Fibroblast of the conjunctiva (primary cell): ENCODE measurements around the gene TNS4.

Experiments
- DNase-seq: peaks from one replicate; pipeline ENCODE4 v3.0.0-alpha.2; 2010; ENCODE audit warnings: low read depth

TNS4 gene

DNA sequence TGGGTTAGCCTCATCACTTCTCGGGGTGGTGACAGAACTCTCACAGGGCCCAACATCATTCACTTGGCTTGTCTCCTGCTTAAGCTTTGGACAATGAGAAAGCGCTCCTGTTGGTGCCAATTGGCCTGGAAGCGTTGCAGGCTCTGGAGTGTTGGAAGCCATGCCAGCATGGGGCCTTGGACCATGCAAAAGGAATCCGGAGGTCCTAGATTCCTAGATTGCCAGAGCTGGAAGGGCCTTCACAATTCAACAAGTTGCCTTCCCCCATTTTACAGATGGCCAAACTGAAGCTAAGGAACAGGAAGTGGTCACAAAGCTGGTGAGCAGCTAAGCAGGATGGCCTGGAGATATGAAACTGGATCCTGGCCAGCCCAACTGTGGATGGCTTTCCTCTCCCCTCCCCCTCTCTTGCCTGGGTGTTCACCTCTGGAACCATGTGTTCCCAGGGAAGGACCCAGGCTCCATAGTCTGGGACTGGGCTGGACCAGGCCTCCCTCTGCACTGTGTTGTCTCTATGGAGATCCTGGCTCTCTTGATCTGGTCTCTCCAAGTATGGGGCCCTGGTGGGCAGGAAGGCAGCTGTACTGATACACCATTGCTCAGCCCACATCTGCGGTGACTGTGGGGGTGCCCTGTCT, 64.2 kb downstream of the TNS4 start:
- no peak for DNase-seq

DNA sequence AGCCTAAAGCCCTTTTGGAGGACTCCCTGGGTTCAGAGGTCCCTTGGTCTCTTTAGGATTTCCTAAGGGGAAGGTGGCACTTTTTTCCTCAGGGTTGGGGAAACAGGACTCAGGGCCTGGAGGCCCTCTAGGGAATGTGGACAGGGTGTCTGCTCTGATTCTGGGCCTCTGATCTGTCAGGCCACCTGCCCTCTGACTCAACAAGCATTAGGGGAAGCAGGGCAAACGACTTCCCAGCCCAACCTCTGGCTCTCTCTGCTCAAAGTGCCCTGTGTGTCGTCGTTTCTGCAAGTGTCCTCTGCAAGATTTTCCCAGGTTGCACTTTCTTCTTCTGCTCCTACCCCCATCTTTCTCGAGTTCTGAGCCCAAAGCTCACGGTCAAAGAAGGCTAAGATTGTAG, 64.8 kb downstream of the TNS4 start:
- no peak for DNase-seq

DNA sequence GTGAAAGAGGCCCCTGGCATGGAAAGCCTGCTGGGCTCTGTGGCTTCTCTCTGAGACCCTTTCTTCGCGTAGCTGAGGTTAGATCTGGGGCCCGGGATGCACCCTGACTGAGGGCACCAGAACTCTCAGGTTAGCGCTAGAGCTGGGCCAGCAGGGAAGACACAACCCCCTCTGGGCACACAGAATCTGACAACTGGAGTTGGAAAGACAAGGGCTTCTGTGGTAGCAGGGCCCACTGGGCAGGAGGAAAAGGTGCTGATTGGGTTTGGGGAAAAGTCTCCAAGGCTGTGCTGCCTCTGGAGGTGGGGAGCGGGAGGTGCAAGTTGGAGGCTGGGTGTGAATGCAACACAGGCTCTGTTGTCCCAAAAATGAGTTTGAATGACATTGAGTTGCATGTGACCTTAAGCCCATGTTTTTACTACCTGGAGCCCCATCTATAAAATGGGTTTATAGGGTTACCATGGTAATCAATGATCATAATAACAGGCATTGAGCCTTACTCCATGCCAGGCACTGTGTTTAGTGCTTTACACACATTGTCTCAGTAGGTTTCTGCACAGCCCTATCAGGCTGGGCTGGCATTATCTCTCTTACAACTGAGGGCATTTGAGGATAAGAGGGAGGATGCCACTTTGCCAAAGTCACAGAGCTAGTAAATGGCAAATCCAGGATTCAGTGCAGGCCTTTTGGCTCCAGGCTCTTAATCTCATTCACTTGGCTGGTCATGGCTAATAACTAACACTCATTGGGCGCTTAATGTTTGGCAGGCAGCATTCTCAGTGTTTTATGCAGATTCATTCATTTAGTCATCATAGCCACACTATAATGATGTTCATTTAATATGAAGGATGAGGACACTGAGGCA, 67.6 kb downstream of the TNS4 start:
- DNase-seq = no peak

DNA sequence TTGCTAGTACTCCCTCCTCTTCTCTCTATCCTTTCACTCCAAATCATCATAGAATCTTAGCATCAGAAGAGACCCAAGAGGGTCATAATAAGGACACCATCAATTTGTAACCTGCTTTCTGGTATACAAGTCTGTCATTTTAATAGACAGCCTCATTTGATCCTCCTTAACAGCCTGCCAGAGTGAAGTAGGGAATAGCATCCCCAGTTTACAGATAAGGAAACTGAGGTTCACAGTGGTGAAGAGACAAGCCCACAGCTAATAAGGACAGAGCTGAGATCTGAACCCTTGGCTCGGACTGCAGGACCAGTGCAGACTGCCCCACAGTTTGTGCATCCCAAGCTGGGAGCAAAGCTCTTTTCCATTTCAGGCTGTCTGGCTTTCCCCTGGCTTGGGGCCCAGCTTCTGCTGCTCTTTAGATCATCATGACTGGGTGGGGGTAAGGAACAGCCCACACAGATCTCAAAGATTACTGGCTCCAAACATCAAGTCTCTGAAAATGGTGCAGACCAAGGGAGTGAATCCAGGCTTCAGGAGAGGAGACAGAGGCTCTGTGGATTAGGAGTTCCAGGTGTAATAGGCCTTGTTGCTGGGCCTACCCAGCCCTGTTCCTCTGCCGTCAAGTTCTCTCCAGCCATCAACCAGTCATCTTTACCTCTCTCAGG, 68.4 kb downstream of the TNS4 start:
- DNase-seq = no peak

DNA sequence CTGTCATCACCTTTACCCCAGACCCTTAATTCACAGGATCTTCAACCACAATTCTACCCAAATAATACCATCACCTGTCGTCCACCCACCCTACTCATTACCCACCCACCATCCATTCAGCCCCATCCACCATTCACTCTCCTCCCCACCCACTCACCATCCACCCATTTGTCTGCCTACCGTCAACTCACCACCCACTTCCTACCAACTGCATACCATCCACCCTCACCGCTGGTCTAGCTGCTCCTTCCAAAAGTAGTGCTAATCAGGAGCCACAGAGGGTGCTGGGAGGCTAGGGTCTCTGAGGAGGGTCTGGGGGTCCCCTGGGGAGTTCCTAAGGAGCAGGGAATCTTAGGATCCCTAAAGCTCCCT, 70.2 kb downstream of the TNS4 start:
- no peak for DNase-seq

DNA sequence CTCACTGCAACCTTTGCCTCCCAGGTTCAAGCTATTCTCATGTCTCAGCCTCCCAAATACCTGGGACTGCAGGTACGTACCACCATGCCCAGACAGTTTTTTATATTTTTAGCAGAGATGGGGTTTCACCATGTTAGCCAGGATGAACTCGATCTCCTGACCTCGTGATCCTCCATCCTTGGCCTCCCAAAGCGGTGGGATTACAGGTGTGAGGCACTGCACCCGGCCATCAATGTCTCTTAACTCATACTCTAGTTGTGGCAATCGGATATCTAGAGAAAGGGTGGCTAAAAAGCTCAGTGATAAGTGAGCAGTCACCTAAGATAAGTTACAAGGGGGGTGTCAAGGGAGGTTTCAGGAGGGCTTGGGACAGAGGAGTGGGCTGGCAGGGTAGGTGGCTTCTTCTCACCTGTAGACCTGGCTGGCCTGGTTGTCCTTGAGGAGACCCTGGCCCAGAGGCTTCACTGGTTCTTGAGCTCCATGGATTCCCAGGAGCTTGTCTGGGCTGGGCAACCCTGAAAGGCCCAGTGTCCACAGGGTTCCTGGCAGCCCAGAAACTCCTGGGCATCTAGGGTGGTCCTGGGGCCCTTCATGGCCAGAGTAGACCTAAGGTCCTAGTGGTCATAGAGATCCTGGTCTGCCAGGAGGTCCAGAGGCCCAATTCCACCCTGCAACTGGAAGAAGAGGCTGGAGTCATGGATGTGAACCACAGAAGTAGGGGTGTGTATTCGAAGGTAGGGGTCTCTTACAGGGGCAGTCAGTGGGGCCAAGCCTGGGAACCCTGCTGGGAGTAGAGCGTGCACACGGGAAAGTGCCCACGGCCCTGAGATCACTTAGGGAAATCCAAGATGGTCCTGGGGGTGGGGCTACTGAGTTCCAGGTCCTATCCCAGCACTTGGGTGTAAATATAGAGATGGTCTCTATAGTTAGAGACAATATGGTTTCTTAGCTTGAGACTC, 70.9 kb downstream of the TNS4 start:
- DNase-seq = no peak

DNA sequence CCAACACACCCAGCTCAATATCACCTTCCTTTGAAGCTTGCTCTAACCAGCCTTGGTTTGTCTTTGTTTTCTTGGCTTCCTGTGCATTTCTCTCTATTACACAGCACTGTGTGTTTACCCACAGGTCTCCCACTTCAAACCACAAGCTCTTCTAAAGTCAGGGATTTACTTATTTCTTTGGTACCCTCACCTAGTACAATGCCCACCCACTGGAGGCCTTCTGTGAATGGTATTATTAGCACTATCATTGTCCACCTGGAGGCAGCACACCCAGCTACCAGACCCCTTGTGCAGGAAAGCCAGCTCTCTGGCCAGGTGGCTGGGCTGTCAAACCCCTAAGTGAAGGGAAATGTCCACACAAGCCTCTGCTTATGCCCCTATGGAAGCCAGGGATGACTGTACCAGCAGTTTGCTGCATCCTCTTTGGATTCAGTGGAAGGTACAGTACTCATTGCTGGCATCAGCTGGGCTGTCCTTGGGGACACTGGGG, 74.4 kb downstream of the TNS4 start:
- DNase-seq = no peak
